Measurements from ENCODE around the gene P4HB.

P4HB gene

DNA sequence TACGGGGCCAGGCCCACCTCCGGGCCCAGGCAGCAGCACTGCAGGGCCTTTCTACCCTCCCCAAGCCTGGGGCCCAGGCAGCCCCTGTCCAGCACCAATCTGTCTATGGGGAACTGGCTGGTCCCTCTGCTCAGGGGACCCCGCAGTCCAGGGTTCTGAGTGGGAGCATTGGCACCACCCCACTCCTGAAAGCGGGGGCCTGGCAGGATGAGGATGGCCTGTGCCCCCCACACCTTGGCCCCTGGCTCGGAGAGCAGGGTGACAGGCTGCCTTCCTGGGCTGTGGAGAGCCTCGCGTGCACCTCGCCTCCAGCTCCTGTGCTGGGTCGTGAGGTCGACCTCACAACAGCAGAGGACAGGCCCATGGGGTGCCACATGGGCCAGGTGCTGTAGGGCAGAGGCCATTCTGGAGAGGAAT, 43.1 kb upstream of the P4HB start:
- TF ChIP-seq, protein P1, sequence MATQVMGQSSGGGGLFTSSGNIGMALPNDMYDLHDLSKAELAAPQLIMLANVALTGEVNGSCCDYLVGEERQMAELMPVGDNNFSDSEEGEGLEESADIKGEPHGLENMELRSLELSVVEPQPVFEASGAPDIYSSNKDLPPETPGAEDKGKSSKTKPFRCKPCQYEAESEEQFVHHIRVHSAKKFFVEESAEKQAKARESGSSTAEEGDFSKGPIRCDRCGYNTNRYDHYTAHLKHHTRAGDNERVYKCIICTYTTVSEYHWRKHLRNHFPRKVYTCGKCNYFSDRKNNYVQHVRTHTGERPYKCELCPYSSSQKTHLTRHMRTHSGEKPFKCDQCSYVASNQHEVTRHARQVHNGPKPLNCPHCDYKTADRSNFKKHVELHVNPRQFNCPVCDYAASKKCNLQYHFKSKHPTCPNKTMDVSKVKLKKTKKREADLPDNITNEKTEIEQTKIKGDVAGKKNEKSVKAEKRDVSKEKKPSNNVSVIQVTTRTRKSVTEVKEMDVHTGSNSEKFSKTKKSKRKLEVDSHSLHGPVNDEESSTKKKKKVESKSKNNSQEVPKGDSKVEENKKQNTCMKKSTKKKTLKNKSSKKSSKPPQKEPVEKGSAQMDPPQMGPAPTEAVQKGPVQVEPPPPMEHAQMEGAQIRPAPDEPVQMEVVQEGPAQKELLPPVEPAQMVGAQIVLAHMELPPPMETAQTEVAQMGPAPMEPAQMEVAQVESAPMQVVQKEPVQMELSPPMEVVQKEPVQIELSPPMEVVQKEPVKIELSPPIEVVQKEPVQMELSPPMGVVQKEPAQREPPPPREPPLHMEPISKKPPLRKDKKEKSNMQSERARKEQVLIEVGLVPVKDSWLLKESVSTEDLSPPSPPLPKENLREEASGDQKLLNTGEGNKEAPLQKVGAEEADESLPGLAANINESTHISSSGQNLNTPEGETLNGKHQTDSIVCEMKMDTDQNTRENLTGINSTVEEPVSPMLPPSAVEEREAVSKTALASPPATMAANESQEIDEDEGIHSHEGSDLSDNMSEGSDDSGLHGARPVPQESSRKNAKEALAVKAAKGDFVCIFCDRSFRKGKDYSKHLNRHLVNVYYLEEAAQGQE (tag by site-specific recombination; IDR thresholded peaks at IDR 0.05) = peak; percentile 67
- no peak for TF ChIP-seq ZNF239 (tag by site-specific recombination; IDR thresholded peaks at IDR 0.05)
- TF ChIP-seq ZNF341 (tag by site-specific recombination; IDR thresholded peaks at IDR 0.05; ENCODE audit: low read depth) = no peak
- no peak for TF ChIP-seq ZFP69B (tag by site-specific recombination; IDR thresholded peaks at IDR 0.05)
- no peaks in the 10 kb centered on the region for H3K9me3 ChIP-seq (ENCODE audit: control insufficient read depth, insufficient read depth, low read depth, low read length)
- no peaks in the 10 kb centered on the region for H3K4me1 ChIP-seq (ENCODE audit: control insufficient read depth, insufficient read depth, low read length)
- no peak overlapping the region for H3K4me3 ChIP-seq (ENCODE audit: low read depth, low read length)
- no peak overlapping the region for H3K27ac ChIP-seq (ENCODE audit: extremely low read depth, low read depth, low read length)
- ChIA-PET POLR2A (interaction anchor here (0.6 to 1.1 kb wide), 2 partner anchors 21 to 23 kb away, joined by 3 to 4 read pairs; no protein-coding TSS in a partner anchor), CTCF (no interaction called here)
- H3K36me3 ChIP-seq (ENCODE audit: control insufficient read depth in 2 of 2, insufficient read depth in 1 of 2, low read length in 2 of 2) = peaks cover under 1 to 75% of the 10 kb centered on the region in 2 experiments; a peak in 1 of 3 replicates

DNA sequence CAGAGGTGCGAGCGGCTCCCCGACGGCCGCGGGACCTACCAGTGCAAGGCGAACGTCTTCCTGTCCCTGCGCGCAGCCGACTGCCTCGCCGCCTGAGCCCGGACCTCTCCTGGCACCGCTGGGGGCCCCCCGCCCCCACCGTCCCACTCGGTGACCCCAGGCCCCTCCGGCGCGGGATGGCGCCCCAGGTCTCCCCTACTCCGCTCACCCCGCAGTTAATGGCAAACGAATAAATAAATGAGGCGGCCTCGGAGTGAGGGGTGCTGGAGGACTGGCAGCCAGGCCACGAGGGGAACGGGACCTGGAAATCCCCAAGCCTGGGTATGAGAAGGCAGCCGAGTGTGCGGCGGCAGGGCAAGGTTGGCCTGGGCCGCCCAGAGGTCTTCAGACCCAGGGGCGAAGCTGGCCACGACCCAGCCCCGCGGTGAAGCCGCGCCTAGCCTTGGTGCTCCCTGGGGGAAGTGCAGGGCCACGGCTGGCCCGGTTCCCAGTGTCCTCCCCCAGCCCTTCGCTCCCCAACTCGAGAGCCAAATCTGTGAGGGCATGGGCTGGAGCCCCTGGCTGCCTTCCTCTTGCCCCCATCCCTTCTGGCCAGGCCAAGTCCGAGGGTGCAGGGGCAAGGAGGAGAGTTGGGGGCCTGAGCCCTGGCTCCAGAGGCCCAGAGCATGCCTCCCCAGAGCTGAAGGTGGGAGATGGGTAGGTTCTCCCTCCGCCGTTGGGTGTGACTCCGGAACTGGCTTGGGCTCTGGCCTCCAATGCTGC, 42.5 kb upstream of the P4HB start:
- Histone ChIP-seq H3K4me1 (ENCODE audit: control insufficient read depth, insufficient read depth, low read length) (0 out of 2 replicates have a peak, but pooled peaks cover 4% of the 10 kb centered on the region), H3K4me3 (ENCODE audit: low read depth, low read length) (no peak overlapping the region), H3K27ac (ENCODE audit: extremely low read depth, low read depth, low read length) (no peak overlapping the region), H3K36me3 (ENCODE audit: control insufficient read depth in 2 of 2, insufficient read depth in 1 of 2, low read length in 2 of 2) (peaks cover 6 to 75% of the 10 kb centered on the region in 2 experiments), H3K9me3 (ENCODE audit: control insufficient read depth, insufficient read depth, low read depth, low read length) (no peaks in the 10 kb centered on the region)
- TF ChIP-seq, protein P2, sequence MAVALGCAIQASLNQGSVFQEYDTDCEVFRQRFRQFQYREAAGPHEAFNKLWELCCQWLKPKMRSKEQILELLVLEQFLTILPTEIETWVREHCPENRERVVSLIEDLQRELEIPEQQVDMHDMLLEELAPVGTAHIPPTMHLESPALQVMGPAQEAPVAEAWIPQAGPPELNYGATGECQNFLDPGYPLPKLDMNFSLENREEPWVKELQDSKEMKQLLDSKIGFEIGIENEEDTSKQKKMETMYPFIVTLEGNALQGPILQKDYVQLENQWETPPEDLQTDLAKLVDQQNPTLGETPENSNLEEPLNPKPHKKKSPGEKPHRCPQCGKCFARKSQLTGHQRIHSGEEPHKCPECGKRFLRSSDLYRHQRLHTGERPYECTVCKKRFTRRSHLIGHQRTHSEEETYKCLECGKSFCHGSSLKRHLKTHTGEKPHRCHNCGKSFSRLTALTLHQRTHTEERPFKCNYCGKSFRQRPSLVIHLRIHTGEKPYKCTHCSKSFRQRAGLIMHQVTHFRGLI (tag by site-specific recombination; IDR thresholded peaks at IDR 0.05) = peak; percentile 60; the same call in 1 of the 2 replicates
- TF ChIP-seq, protein P3, sequence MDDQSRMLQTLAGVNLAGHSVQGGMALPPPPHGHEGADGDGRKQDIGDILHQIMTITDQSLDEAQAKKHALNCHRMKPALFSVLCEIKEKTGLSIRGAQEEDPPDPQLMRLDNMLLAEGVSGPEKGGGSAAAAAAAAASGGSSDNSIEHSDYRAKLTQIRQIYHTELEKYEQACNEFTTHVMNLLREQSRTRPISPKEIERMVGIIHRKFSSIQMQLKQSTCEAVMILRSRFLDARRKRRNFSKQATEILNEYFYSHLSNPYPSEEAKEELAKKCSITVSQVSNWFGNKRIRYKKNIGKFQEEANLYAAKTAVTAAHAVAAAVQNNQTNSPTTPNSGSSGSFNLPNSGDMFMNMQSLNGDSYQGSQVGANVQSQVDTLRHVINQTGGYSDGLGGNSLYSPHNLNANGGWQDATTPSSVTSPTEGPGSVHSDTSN (CRISPR knock-in tag; IDR thresholded peaks at IDR 0.05) = 0 out of 2 replicates have a peak, but pooled peaks have one; percentile 28
- TF ChIP-seq ZNF600 (tag by site-specific recombination; IDR thresholded peaks at IDR 0.05) = 0 out of 2 replicates have a peak, but pooled peaks have one; percentile 35
- TF ChIP-seq ZNF707 (tag by site-specific recombination; IDR thresholded peaks at IDR 0.05) = no peak
- no peak for TF ChIP-seq ZNF2 (tag by site-specific recombination; IDR thresholded peaks at IDR 0.05)
- ChIA-PET POLR2A (interaction anchor here (1.1 to 2.2 kb wide), 2 partner anchors 23 to 120 kb away, joined by 3 to 6 read pairs; partner anchors contain the start of genes CENPX and LRRC45), CTCF (no interaction called here)

DNA sequence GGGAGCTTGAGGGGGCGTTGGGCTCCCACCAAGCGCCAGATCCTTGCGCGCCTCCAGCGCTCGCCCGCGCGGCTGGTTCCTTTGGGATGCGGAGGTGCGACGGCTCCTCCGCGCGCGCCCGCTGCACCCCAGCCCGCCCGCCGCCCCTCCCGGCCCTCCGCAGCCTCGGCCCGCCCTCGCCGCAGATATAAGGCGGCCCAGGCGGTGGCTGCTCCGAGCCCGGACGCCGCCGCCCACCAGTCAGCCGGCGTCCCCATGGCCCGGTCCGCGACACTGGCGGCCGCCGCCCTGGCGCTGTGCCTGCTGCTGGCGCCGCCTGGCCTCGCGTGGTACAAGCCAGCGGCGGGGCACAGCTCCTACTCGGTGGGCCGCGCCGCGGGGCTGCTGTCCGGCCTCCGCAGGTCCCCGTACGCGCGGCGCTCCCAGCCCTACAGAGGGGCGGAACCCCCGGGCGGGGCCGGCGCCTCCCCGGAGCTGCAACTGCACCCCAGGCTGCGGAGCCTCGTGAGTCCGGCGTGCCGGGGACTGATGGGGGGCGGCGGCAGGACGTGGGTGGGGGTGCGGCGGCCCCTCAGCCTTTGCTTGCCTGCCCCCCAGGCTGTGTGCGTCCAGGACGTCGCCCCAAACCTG, 41.8 kb upstream of the P4HB start, which contains the start of gene NPB:
NPB (plus strand) TSS at position 216 of the 630 bp plus-strand sequence; CDS start at position 256, 40 bp downstream.
- ChIA-PET CTCF (no interaction called here), POLR2A (interaction anchor here (1.1 to 2.2 kb wide), 3 partner anchors 8 to 121 kb away, joined by 3 to 6 read pairs (median 4); partner anchors contain the start of genes CENPX and LRRC45)
- H3K4me1 ChIP-seq (ENCODE audit: control insufficient read depth, insufficient read depth, low read length) = 0 out of 2 replicates have a peak, but pooled peaks cover 4% of the 10 kb centered on the region
- no peak within 1 kb of the TSS for H3K27ac ChIP-seq (ENCODE audit: extremely low read depth, low read depth, low read length)
- no peaks in the 10 kb centered on the region for H3K9me3 ChIP-seq (ENCODE audit: control insufficient read depth, insufficient read depth, low read depth, low read length)
- H3K36me3 ChIP-seq (ENCODE audit: control insufficient read depth in 2 of 2, insufficient read depth in 1 of 2, low read length in 2 of 2) = peaks cover 13 to 75% of the 10 kb centered on the region in 2 experiments
- no peak within 1 kb of the TSS for H3K4me3 ChIP-seq (ENCODE audit: low read depth, low read length)
- no peak for TF ChIP-seq ZNF311 (tag by site-specific recombination; IDR thresholded peaks at IDR 0.05; ENCODE audit: borderline replicate concordance)
- no peak for TF ChIP-seq ZNF2 (tag by site-specific recombination; IDR thresholded peaks at IDR 0.05)
- TF ChIP-seq SP7 (tag by site-specific recombination; IDR thresholded peaks at IDR 0.05) = no peak
- no peak for TF ChIP-seq ZXDB (tag by site-specific recombination; IDR thresholded peaks at IDR 0.05)
- TF ChIP-seq ZNF585B (tag by site-specific recombination; IDR thresholded peaks at IDR 0.05) = no peak
- TF ChIP-seq, protein P4, sequence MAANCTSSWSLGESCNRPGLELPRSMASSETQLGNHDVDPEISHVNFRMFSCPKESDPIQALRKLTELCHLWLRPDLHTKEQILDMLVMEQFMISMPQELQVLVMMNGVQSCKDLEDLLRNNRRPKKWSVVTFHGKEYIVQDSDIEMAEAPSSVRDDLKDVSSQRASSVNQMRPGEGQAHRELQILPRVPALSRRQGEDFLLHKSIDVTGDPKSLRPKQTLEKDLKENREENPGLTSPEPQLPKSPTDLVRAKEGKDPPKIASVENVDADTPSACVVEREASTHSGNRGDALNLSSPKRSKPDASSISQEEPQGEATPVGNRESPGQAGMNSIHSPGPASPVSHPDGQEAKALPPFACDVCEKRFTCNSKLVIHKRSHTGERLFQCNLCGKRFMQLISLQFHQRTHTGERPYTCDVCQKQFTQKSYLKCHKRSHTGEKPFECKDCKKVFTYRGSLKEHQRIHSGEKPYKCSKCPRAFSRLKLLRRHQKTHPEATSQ (tag by site-specific recombination; IDR thresholded peaks at IDR 0.05) = no peak

Data from HEK293 (cell line).